ENCODE measurements around the gene MFN2. TPM values are rescaled to one million over a fixed set of nuclear protein-coding genes. Genes with fewer than 3 reads are reported as not detected.

MFN2 gene
- total RNA-seq, 1 experiment from 2014 or later: 104 TPM

- intact Hi-C loops (cut with micrococcal nuclease; ENCODE audit: unreplicated experiment) (no loop called here), in situ Hi-C loops (cut with HindIII; ENCODE audit: low pct_unique_long_range_greater_than_20kb, low sequenced_read_pairs) (no loop called here)
- Histone ChIP-seq H3K9me3 (ENCODE audit: control insufficient read depth, insufficient read depth, low read depth, low read length) (no peaks in the 10 kb centered on the region), H3K27ac (ENCODE audit: low read length) (no peak overlapping the region), H3K4me1 (ENCODE audit: control insufficient read depth, insufficient read depth, low read length) (no peaks in the 10 kb centered on the region), H3K27me3 (ENCODE audit: control insufficient read depth, insufficient read depth, low read length) (no peaks in the 10 kb centered on the region), H3K36me3 (ENCODE audit: control insufficient read depth, insufficient read depth, low read length) (no peaks in the 10 kb centered on the region), H3K4me3 (ENCODE audit: low read depth in 2 of 2, low read length in 2 of 2) (no peak overlapping the region)
- DNase-seq (ENCODE audit: low read depth, low spot score) (no peak), ATAC-seq (no peak; the same call in 1 of the 2 replicates)
- no TSS peak for BruUV-seq (replicated peaks)
- ChIA-PET CTCF (no interaction called here), POLR2A (no interaction called here)
- TF ChIP-seq, protein P1, sequence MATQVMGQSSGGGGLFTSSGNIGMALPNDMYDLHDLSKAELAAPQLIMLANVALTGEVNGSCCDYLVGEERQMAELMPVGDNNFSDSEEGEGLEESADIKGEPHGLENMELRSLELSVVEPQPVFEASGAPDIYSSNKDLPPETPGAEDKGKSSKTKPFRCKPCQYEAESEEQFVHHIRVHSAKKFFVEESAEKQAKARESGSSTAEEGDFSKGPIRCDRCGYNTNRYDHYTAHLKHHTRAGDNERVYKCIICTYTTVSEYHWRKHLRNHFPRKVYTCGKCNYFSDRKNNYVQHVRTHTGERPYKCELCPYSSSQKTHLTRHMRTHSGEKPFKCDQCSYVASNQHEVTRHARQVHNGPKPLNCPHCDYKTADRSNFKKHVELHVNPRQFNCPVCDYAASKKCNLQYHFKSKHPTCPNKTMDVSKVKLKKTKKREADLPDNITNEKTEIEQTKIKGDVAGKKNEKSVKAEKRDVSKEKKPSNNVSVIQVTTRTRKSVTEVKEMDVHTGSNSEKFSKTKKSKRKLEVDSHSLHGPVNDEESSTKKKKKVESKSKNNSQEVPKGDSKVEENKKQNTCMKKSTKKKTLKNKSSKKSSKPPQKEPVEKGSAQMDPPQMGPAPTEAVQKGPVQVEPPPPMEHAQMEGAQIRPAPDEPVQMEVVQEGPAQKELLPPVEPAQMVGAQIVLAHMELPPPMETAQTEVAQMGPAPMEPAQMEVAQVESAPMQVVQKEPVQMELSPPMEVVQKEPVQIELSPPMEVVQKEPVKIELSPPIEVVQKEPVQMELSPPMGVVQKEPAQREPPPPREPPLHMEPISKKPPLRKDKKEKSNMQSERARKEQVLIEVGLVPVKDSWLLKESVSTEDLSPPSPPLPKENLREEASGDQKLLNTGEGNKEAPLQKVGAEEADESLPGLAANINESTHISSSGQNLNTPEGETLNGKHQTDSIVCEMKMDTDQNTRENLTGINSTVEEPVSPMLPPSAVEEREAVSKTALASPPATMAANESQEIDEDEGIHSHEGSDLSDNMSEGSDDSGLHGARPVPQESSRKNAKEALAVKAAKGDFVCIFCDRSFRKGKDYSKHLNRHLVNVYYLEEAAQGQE (IDR thresholded peaks at IDR 0.05; ENCODE audit: insufficient read depth in 1 of 2, low read depth in 2 of 2, low read length in 1 of 2): no peak
- TF ChIP-seq CTCF (IDR thresholded peaks at IDR 0.05) (no peak), SIN3A (IDR thresholded peaks at IDR 0.05; ENCODE audit: borderline replicate concordance, insufficient read depth, low read depth, low read length) (no peak), POLR2AphosphoS5 (IDR thresholded peaks at IDR 0.05; ENCODE audit: low read depth, low read length) (no peak), TCF7L2 (IDR thresholded peaks at IDR 0.05; ENCODE audit: low read depth, low read length) (no peak)
Observed at GRCh38 chr1:12028957-12029511, 48.8 kb downstream of the MFN2 start.

- H3K27ac ChIP-seq (ENCODE audit: low read length): no peak overlapping the region
- TF ChIP-seq SIN3A (IDR thresholded peaks at IDR 0.05; ENCODE audit: borderline replicate concordance, insufficient read depth, low read depth, low read length) (no peak), TCF7L2 (IDR thresholded peaks at IDR 0.05; ENCODE audit: low read depth, low read length) (no peak), CTCF (IDR thresholded peaks at IDR 0.05) (no peak), POLR2AphosphoS5 (IDR thresholded peaks at IDR 0.05; ENCODE audit: low read depth, low read length) (no peak)
- TF ChIP-seq, protein P1 (IDR thresholded peaks at IDR 0.05; ENCODE audit: insufficient read depth in 1 of 2, low read depth in 2 of 2, low read length in 1 of 2): no peak
- DNase-seq (ENCODE audit: low read depth, low spot score): no peak
- H3K9me3 ChIP-seq (ENCODE audit: control insufficient read depth, insufficient read depth, low read depth, low read length): no peaks in the 10 kb centered on the region
- in situ Hi-C loops (cut with HindIII; ENCODE audit: low pct_unique_long_range_greater_than_20kb, low sequenced_read_pairs) (no loop called here), intact Hi-C loops (cut with micrococcal nuclease; ENCODE audit: unreplicated experiment) (no loop called here)
- no peak overlapping the region for H3K4me3 ChIP-seq (ENCODE audit: low read depth in 2 of 2, low read length in 2 of 2)
- no peaks in the 10 kb centered on the region for H3K36me3 ChIP-seq (ENCODE audit: control insufficient read depth, insufficient read depth, low read length)
- ChIA-PET POLR2A (interaction anchor here (0.6 kb wide), 1 partner anchor 9 kb away, joined by 4 read pairs; no protein-coding TSS in a partner anchor), CTCF (interaction anchor here (0.7 kb wide), 1 partner anchor 28 kb away, joined by 4 read pairs; no protein-coding TSS in a partner anchor)
- BruUV-seq (replicated peaks): no TSS peak
- H3K4me1 ChIP-seq (ENCODE audit: control insufficient read depth, insufficient read depth, low read length): no peaks in the 10 kb centered on the region
- no peak for ATAC-seq
- H3K27me3 ChIP-seq (ENCODE audit: control insufficient read depth, insufficient read depth, low read length): no peaks in the 10 kb centered on the region
Observed at GRCh38 chr1:12029720-12030339, 49.6 kb downstream of the MFN2 start.
